Fibroblast of lung (primary cell): ENCODE measurements around the gene LGSN. TPM values are rescaled to one million over a fixed set of nuclear protein-coding genes. Genes with fewer than 3 reads are reported as not detected.

ENCODE experiments used
- DNase-seq, 2 donors: peaks; one replicate each; pipeline versions ENCODE4 v3.0.0 to v3.0.0-alpha.2; 2010; ENCODE audit warnings: low read depth in 2 of 2
- H2AFZ ChIP-seq: 2 replicates; pipeline ENCODE4 v1.5.1; 2012; ENCODE audit warnings: low read length, control low read depth, inconsistent platforms
- H3K27ac ChIP-seq: 2 replicates; pipeline ENCODE4 v1.5.1; 2011; ENCODE audit warnings: low read length, control low read depth; ENCODE audit not compliant: insufficient read depth
- H3K27me3 ChIP-seq: 2 replicates; pipeline ENCODE4 v1.5.1; 2011; ENCODE audit warnings: mild to moderate bottlenecking, low read length; ENCODE audit not compliant: control insufficient read depth, insufficient read depth
- H3K36me3 ChIP-seq: 2 replicates; pipeline ENCODE4 v1.5.1; 2011; ENCODE audit warnings: low read length; ENCODE audit not compliant: control insufficient read depth, insufficient read depth
- H3K4me1 ChIP-seq: 2 replicates; pipeline ENCODE4 v1.5.1; 2011; ENCODE audit warnings: low read length; ENCODE audit not compliant: control insufficient read depth, insufficient read depth; ENCODE audit errors: extremely low read depth
- H3K4me2 ChIP-seq: 2 replicates; pipeline ENCODE4 v1.5.1; 2011; ENCODE audit warnings: low read length, control low read depth; ENCODE audit not compliant: insufficient read depth; ENCODE audit errors: extremely low read depth
- H3K4me3 ChIP-seq, 4 experiments: fragments of 200-600 bp in 1 of 4; sonication (generic) in 1 of 4; replicated peaks in 1 of 4; 2 replicates each; pipeline ENCODE4 v1.5.1; 2011 to 2016; ENCODE audit warnings: low read length in 4 of 4, low read depth in 3 of 4, mild to moderate bottlenecking in 3 of 4, control low read depth in 2 of 4, inconsistent platforms in 1 of 4, mixed read lengths in 1 of 4; ENCODE audit not compliant: insufficient read depth in 1 of 4; ENCODE audit errors: control extremely low read depth in 1 of 4
- H3K79me2 ChIP-seq: 2 replicates; pipeline ENCODE4 v1.5.1; 2012; ENCODE audit warnings: mild to moderate bottlenecking, low read length, inconsistent platforms; ENCODE audit not compliant: control insufficient read depth, insufficient read depth
- H3K9ac ChIP-seq: 2 replicates; pipeline ENCODE4 v1.5.1; 2011; ENCODE audit warnings: mild to moderate bottlenecking, low read length, control low read depth; ENCODE audit not compliant: insufficient read depth
- H3K9me3 ChIP-seq: 2 replicates; pipeline ENCODE4 v1.5.1; 2012; ENCODE audit warnings: low read depth, low read length; ENCODE audit not compliant: control insufficient read depth, insufficient read depth
- H4K20me1 ChIP-seq: 2 replicates; pipeline ENCODE4 v1.5.1; 2011; ENCODE audit warnings: low read length; ENCODE audit not compliant: control insufficient read depth, insufficient read depth; ENCODE audit errors: extremely low read depth
- EZH2 ChIP-seq: IDR thresholded peaks from 2 replicates; pipeline ENCODE4 v1.5.1; 2012; ENCODE audit warnings: low read length, control low read depth, mild to moderate bottlenecking; ENCODE audit errors: missing control alignments
- polyA plus RNA-seq, 2 donors: library from polyadenylated mRNA; depleted of rRNA in 1 of 2; stranded (reverse) in 1 of 2; unstranded in 1 of 2; fragments of >200 nt; gene quantifications; 2 replicates each; pipeline ENCODE4 v1.2.1, GENCODE V29; 2011 to 2012; ENCODE audit warnings: missing spikeins in 1 of 2
- total RNA-seq: library from RNA; depleted of rRNA; stranded (reverse); fragments of >200 nt; gene quantifications from 2 replicates; pipeline ENCODE4 v1.2.1, GENCODE V29; 2014
- TF ChIP-seq, protein P1 (sequence below), 2 donors: IDR thresholded peaks in 1 of 2; conservative IDR thresholded peaks in 1 of 2; 1 replicate in 1 of 2; 2 replicates in 1 of 2; pipeline ENCODE4 v1.5.1; 2011 to 2012; ENCODE audit warnings: low read length in 2 of 2, control low read depth in 1 of 2, inconsistent platforms in 1 of 2, low read depth in 1 of 2, mild to moderate bottlenecking in 1 of 2

The LGSN gene
- total and polyA plus RNA-seq, 2 donors (not counting 1 experiment from before 2014, with no cell fraction given), result under 0.01 TPM; not detected in 1

DNA sequence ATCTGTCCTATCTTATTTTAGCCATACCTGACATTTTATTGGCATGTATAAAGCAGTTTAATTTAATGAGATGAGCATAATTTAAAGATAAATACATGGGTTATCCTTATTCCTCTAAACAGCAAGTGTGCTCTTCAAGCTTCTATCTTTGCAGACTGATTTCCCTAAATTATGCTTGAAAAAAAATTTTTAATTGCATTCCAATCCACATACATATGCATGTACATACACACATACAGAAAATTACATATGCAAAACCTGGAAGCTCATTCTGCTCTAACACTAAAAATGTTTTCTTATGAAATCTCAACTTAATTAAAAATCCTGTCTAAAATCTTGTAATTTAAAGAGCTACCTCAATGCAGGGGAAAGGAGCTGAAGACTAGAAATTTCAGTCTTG lies 73.2 kb downstream of the LGSN start:
- H3K4me3 ChIP-seq, result no peak overlapping the region
- no peak overlapping the region for H2AFZ ChIP-seq
- no peaks in the 10 kb centered on the region for H3K4me1 ChIP-seq
- H3K27me3 ChIP-seq, result no peaks in the 10 kb centered on the region
- no peak overlapping the region for H3K9ac ChIP-seq
- no peak overlapping the region for H3K27ac ChIP-seq
- no peak overlapping the region for H3K4me2 ChIP-seq
- TF ChIP-seq, protein P1, sequence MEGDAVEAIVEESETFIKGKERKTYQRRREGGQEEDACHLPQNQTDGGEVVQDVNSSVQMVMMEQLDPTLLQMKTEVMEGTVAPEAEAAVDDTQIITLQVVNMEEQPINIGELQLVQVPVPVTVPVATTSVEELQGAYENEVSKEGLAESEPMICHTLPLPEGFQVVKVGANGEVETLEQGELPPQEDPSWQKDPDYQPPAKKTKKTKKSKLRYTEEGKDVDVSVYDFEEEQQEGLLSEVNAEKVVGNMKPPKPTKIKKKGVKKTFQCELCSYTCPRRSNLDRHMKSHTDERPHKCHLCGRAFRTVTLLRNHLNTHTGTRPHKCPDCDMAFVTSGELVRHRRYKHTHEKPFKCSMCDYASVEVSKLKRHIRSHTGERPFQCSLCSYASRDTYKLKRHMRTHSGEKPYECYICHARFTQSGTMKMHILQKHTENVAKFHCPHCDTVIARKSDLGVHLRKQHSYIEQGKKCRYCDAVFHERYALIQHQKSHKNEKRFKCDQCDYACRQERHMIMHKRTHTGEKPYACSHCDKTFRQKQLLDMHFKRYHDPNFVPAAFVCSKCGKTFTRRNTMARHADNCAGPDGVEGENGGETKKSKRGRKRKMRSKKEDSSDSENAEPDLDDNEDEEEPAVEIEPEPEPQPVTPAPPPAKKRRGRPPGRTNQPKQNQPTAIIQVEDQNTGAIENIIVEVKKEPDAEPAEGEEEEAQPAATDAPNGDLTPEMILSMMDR (conservative IDR thresholded peaks at IDR 0.05 in 1 of 2, IDR thresholded peaks at IDR 0.05 in 1 of 2; ENCODE audit: low read depth in 1 of 2, low read length in 2 of 2), result no peak
- TF ChIP-seq EZH2, result no peak
- no peaks in the 10 kb centered on the region for H3K79me2 ChIP-seq
- DNase-seq, result no peak
- no peaks in the 10 kb centered on the region for H3K9me3 ChIP-seq
- H4K20me1 ChIP-seq, result no peaks in the 10 kb centered on the region
- no peaks in the 10 kb centered on the region for H3K36me3 ChIP-seq

DNA sequence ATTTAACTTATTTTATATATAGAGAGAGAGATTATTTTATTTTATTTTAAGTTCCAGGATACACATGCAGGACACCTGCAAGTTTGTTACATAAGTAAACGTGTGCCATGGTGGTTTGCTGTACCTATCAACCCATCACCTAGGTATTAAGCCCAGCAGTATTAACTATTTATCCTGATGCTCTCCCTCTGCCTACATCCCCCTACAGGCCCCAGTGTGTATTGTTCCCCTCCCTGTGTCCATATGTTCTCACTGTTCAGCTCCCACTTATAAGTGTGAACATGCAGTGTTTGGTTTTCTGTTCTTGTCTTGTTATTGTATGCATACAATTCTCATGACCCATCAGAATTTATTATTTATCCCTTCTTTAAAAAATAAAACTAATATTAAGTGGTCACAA lies 73.9 kb downstream of the LGSN start:
- Histone ChIP-seq H3K36me3 (no peaks in the 10 kb centered on the region), H3K79me2 (no peaks in the 10 kb centered on the region), H3K9ac (no peak overlapping the region), H4K20me1 (no peaks in the 10 kb centered on the region), H3K4me3 (no peak overlapping the region), H2AFZ (no peak overlapping the region), H3K4me2 (no peak overlapping the region), H3K9me3 (no peaks in the 10 kb centered on the region), H3K27me3 (no peaks in the 10 kb centered on the region), H3K4me1 (no peaks in the 10 kb centered on the region), H3K27ac (no peak overlapping the region)
- DNase-seq, result no peak
- no peak for TF ChIP-seq EZH2
- TF ChIP-seq, protein P1 (conservative IDR thresholded peaks at IDR 0.05 in 1 of 2, IDR thresholded peaks at IDR 0.05 in 1 of 2; ENCODE audit: low read depth in 1 of 2, low read length in 2 of 2), result no peak

DNA sequence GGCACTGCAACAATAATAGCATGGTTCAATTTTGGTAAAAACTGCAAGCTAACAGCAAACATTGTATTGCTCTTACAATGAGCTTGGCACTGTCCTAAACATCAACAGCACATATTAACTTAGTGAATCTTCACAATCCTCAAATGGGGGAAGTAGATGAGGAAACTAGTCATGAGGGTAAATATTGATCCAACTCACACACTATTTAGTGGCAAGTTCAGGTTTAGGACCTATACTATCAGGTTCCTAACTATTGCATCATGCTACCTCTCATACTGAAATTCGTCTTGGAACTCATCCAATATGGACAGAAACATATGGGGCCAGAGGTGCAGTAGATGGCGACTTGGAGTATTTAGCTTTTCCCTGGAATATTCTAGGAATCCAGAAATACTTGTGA lies 74.4 kb downstream of the LGSN start:
- H3K4me1 ChIP-seq, result no peaks in the 10 kb centered on the region
- H3K27ac ChIP-seq, result no peak overlapping the region
- DNase-seq, result no peak
- no peaks in the 10 kb centered on the region for H3K27me3 ChIP-seq
- H3K9me3 ChIP-seq, result no peaks in the 10 kb centered on the region
- H4K20me1 ChIP-seq, result no peaks in the 10 kb centered on the region
- H3K79me2 ChIP-seq, result no peaks in the 10 kb centered on the region
- H3K4me3 ChIP-seq, result no peak overlapping the region
- no peak overlapping the region for H3K4me2 ChIP-seq
- H2AFZ ChIP-seq, result no peak overlapping the region
- no peaks in the 10 kb centered on the region for H3K36me3 ChIP-seq
- no peak overlapping the region for H3K9ac ChIP-seq
- TF ChIP-seq EZH2, result no peak
